Measurements from ENCODE around the gene TMC1.
"Not testable (repeated sequence)": the region's sequence is repeated elsewhere in the genome, so short reads cannot be mapped to it uniquely, and the experiment has no call there.

TMC1 gene

DNA sequence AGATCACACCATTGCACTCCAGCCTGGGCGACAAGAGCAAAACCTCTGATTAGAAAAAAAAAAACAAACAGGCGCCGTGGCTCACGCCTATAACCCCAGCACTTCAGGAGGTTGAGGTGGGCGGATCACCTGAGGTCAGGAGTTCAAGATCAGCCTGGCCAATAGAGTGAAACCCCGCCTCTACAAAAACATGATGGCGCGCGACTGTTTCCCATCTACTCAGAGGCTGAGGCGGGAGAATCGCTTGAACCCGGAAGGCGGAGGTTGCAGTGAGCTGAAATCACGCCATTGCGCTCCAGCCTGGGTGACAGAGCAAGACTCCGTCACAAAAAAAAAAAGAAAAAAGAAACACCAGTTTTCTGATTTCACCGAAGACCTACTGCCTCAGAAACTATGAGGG, at the start of gene TMC1:
Gene TMC1 (plus strand): TSS at position 193 of the 400 bp plus-strand sequence. CDS start 127,041 bp downstream, outside the sequence.
- not testable (repeated sequence) for DNase-seq (ENCODE audit: low read depth in 1 of 2, low spot score in 1 of 2)

DNA sequence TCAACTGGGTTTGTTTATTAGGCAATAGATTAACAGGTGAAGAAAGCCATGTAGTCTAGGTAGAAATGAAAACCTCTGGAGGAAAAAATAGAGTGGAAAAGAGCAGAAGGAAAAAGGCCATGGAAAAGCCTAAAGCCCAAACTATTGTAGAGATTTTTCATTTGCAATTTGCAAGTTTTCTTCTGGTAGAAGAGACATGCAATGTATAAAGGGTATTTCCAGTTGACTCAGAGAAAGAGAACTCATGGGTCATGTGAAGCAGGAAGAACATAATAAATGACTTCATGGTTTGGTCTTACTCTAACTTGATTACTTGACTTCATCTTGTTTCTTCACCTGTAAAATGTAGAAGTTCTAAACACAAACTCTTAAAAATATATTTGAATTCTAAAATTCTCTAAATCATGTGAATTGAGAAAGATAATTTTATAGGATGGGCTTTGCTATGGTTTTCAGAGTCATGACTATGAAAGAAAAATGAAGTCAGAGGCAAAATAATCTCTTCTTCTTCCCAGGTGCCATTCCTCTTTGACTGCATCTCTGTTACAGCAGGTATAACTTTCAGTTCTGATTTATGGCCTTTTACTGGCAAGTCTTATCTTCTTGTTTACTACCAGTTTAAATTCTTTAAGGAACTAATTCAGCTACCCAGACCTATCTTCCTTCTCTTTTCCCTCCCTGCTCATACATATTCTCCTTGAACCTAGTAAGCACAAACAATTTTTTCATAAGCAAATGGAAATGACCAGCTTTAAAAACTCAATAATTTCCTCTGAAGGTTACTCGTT, 47.7 kb upstream of the TMC1 start:
- DNase-seq (ENCODE audit: low read depth in 1 of 2, low spot score in 1 of 2), result no peak

GRCh38 chr9:72474676-72475075, 46.7 kb upstream of the TMC1 start:
- DNase-seq (ENCODE audit: low read depth in 1 of 2, low spot score in 1 of 2), result no peak

DNA sequence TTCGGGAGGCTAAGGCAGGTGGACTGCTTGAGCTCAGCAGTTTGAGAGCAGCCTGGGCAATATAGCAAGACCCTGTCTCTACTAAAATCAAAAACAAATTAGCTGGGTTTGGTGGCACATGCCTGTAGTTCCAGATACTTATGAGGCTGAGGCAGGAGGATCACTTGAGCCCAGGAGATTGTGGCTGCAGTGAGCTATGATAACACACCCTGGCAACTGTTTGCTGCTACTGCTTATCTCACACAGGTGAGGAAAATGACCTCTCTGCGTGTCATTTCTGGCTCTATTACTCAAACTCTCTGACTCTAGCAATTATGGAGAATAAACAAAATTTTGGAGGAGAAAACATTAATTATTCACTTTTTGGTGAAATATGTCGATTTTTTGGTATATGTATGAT, 45.3 kb upstream of the TMC1 start:
- DNase-seq (ENCODE audit: low read depth in 1 of 2, low spot score in 1 of 2), result no peak

DNA sequence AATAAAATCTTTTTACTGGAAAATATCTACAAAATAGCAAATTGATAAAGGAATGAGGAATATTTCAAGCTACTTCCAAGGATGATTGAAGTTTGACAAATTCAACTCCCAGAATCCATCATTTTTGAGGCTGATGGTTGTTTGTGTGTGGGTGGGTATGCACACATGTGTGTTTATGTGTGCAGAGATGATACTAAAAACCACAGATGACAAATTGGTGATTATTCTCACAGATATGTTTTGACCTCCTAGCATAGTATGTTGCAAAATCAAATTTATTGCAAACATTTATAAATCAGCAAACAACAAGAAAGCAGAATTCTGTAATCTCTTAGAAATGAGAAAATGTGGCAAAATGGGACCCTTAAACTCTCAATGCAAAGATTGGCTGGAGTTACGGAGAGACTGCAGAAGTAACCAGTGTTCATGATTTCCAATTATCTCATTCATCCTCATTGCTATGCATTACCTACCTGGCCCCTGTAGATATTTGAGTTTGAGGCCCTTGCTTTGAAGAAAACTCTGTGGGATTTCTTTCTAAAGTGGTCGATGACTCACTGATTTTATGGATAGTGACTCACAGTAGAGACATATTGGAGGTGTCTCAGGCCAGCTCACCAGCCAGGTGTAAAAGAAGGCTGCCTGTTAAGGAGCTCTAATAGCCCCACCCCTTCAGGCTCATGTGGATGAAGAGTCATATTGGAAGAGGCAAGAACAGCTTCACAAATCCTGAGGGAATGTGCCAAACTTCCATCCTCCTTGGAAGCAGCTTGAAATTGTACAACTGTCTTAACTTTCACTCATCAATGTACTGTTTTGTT, 44.6 kb upstream of the TMC1 start:
- peak in 1 of 2 donors; percentile 7 for DNase-seq (ENCODE audit: low read depth in 1 of 2, low spot score in 1 of 2)

- no peak for DNase-seq (ENCODE audit: low read depth in 1 of 2, low spot score in 1 of 2)
Measured at GRCh38 chr9:72477930-72478518, 43.4 kb upstream of the TMC1 start.

GRCh38 chr9:72478966-72479365, 42.4 kb upstream of the TMC1 start:
- DNase-seq (ENCODE audit: low read depth in 1 of 2, low spot score in 1 of 2), result no peak

DNA sequence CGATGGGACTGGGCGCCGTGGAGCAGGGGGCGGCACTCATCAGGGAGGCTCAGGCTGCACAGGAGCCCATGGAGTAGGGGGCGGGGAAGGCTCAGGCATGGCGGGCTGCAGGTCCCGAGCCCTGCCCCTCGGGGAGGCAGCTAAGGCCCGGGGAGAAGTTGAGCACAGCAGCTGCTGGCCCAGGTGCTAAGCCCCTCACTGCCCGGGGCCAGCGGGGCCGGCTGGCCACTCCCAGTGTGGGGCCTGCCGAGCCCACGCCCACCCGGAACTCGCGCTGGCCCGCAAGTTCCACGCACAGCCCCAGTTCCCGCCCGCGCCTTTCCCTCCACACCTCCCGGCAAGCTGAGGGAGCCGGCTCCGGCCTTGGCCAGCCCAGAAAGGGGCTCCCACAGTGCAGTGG, 41.1 kb upstream of the TMC1 start:
- DNase-seq (ENCODE audit: low read depth in 1 of 2, low spot score in 1 of 2), result not testable (repeated sequence)

GRCh38 chr9:72480921-72481320, 40.5 kb upstream of the TMC1 start:
- no peak for DNase-seq (ENCODE audit: low read depth in 1 of 2, low spot score in 1 of 2)

GRCh38 chr9:72485821-72486593, 35.4 kb upstream of the TMC1 start:
- DNase-seq (ENCODE audit: low read depth in 1 of 2, low spot score in 1 of 2), result no peak

- DNase-seq (ENCODE audit: low read depth in 1 of 2, low spot score in 1 of 2), result no peak
Measured at GRCh38 chr9:72486594-72486955, 34.8 kb upstream of the TMC1 start.

- DNase-seq (ENCODE audit: low read depth in 1 of 2, low spot score in 1 of 2), result not testable (repeated sequence)
Measured at GRCh38 chr9:72487665-72488064, 33.7 kb upstream of the TMC1 start.

DNA sequence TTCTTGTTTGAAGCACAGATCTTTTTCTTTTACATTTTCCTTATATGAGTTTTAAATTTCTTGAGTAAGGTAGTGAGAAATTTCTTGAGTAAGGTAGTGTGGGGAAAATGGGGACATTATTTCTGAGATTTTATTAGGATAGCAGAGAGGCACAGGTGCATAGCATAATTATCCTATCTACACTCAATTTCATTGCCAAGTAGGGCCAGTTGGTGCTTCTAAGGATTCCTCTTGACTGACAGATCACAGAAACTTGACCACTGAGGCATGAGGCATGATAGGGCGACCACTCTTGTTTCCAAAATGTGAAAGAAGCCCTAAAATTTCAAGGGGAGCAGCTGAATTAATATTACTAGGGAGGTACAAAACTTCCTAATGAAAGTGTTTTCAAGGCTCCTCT, 31.4 kb upstream of the TMC1 start:
- no peak for DNase-seq (ENCODE audit: low read depth in 1 of 2, low spot score in 1 of 2)

DNA sequence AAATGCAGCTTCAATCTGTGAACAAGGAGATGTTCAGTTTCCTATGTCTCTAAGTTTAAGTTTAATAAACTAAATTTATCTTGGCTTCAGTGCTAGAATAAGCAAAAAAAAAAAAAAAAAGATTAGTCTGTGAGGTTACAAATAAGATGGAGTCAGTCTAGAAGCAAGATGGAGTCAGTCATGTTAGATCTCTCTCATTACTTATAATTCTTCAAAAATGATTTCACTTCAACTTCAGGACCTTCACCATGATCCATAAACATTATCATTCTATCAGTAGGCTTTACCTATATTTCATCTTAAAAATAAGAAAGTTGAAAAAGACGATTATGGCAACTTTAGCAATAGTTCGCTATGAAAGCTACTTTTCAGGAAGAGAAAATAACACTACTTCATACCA, 30.2 kb upstream of the TMC1 start:
- DNase-seq (ENCODE audit: low read depth in 1 of 2, low spot score in 1 of 2), result no peak

DNA sequence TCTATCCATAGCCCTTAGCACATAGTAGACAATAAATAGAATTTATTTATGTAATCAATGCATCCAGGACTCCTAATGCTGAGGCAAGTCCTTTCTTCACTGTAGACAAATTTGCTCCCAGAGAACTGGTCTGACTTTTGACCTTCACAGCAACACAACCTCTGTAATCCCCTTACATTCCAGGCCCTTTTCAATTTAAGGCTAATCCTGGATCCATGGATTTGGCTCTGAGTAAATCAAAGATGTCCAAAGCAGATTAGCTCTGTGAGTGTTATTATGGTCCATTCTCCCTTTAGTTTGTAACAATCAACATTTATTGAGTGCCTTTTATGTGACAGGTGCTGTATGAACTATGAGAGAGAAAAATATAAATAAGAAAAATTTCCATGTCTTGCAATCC, 27.4 kb upstream of the TMC1 start:
- no peak for DNase-seq (ENCODE audit: low read depth in 1 of 2, low spot score in 1 of 2)

DNA sequence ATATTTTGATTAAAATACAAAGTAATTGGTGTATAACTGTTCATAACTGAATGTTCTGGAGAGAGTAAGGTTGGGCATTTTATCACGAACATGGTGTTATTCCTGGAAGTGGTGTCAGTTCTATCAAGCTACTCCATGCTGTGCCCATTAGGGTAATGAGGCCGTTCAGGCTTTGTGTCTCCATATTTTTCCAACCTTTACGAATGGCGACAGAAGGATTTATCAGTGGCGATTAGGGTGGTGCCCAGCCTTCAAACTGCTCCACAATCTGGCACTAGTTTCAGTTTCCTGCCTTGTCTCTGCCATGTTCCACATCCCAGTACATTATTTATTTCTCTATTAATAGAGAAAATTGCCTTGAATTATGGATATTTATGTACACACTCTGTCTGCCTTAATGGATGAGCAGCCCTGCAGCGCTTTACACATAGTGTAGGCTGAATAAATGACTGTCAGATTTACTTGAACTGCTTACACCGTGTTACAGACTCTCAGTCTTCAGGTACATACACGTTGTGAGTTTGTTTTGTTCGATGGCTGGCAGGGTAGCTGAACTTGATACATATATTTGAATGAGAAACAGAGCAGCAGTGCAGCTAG, 23.9 kb upstream of the TMC1 start:
- DNase-seq (ENCODE audit: low read depth in 1 of 2, low spot score in 1 of 2), result no peak

- DNase-seq (ENCODE audit: low read depth in 1 of 2, low spot score in 1 of 2), result no peak
Measured at GRCh38 chr9:72506615-72507014, 14.8 kb upstream of the TMC1 start.

DNA sequence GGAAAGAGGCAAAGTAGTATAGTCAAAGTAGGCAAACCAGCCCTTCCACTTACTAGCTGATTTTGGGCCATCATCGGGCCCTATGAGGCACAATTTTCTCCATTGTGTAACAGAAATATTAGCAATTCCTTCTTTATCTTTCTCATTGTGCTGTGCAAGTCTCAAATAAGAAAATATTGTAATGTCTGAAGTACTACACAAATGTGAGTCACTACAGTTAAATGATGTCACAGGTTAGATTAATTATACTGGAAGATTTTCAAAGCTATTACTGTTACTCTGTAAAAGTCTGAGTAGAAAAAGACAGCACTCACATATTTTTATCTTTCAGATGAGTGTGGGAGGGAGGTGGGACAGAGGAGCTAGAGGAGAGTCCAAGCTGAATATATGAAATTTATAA, 12.4 kb upstream of the TMC1 start:
- no peak for DNase-seq (ENCODE audit: low read depth in 1 of 2, low spot score in 1 of 2)

GRCh38 chr9:72509635-72510034, 11.8 kb upstream of the TMC1 start:
- DNase-seq (ENCODE audit: low read depth in 1 of 2, low spot score in 1 of 2), result no peak

- DNase-seq (ENCODE audit: low read depth in 1 of 2, low spot score in 1 of 2), result not testable (repeated sequence)
Measured at GRCh38 chr9:72521011-72521410, 397 bp upstream of the TMC1 start.
